ENCODE measurements around the gene PLB1. TPM values are rescaled to one million over a fixed set of nuclear protein-coding genes. Genes with fewer than 3 reads are reported as not detected.
A peak's percentile ranks its signal among the peaks of the same experiment; 100 is the strongest.

Gene PLB1
- total RNA-seq, 1 experiment from 2014 or later = 0.40 TPM

- H3K27me3 ChIP-seq (ENCODE audit: low read length) = no peaks in the 10 kb centered on the region
- CTCF ChIA-PET = no interaction called here
- POLR2A ChIA-PET (ENCODE audit: unreplicated experiment) = no interaction called here
- no peaks in the 10 kb centered on the region for H3K79me2 ChIP-seq (ENCODE audit: low read length)
- no peak overlapping the region for H3K4me3 ChIP-seq (ENCODE audit: low read length)
- H3K9me2 ChIP-seq (replicated peaks; ENCODE audit: low read length) = no peaks in the 10 kb centered on the region
- H3K9me3 ChIP-seq (ENCODE audit: low read length) = no peaks in the 10 kb centered on the region
- H3K9ac ChIP-seq (ENCODE audit: low read length) = peak overlapping the region; percentile 68; the same call in 1 of the 2 replicates
- TF ChIP-seq EZH2phosphoT487 (IDR thresholded peaks at IDR 0.05; ENCODE audit: borderline replicate concordance, low read length) (no peak), EZH2 (IDR thresholded peaks at IDR 0.05; ENCODE audit: low read length, unreplicated experiment) (no peak), CTCF (conservative IDR thresholded peaks at IDR 0.05; ENCODE audit: low read depth, low read length) (no peak)
- DNase-seq (no peak), ATAC-seq (no peak)
- intact Hi-C loops (cut with micrococcal nuclease) = no loop called here
- no peaks in the 10 kb centered on the region for H4K20me1 ChIP-seq (ENCODE audit: low read length)
- no peaks in the 10 kb centered on the region for H3K36me3 ChIP-seq (ENCODE audit: low read depth, low read length)
- no TSS peak for BruUV-seq (replicated peaks)
- peak overlapping the region; percentile 49 for H3K4me2 ChIP-seq (ENCODE audit: low read length)
- H3F3A ChIP-seq (ENCODE audit: low read length, unreplicated experiment) = peaks cover 5% of the 10 kb centered on the region
- H2AFZ ChIP-seq (ENCODE audit: low read length) = no peak overlapping the region
- H3K4me1 ChIP-seq (ENCODE audit: insufficient read depth, low read length) = peaks cover 59% of the 10 kb centered on the region
- H3K27ac ChIP-seq (ENCODE audit: low read length) = peak overlapping the region; percentile 91
Measured at GRCh38 chr2:28650266-28650584, 154.4 kb downstream of the PLB1 start.

- Histone ChIP-seq H3K36me3 (ENCODE audit: low read depth, low read length) (no peaks in the 10 kb centered on the region), H3K4me2 (ENCODE audit: low read length) (peak overlapping the region; percentile 11; the same call in 1 of the 2 replicates), H4K20me1 (ENCODE audit: low read length) (no peaks in the 10 kb centered on the region), H3K4me3 (ENCODE audit: low read length) (no peak overlapping the region), H3K9me2 (replicated peaks; ENCODE audit: low read length) (no peaks in the 10 kb centered on the region), H3K79me2 (ENCODE audit: low read length) (no peaks in the 10 kb centered on the region), H2AFZ (ENCODE audit: low read length) (no peak overlapping the region), H3K4me1 (ENCODE audit: insufficient read depth, low read length) (peaks cover 58% of the 10 kb centered on the region), H3K9ac (ENCODE audit: low read length) (no peak overlapping the region), H3F3A (ENCODE audit: low read length, unreplicated experiment) (peaks cover 5% of the 10 kb centered on the region), H3K9me3 (ENCODE audit: low read length) (no peaks in the 10 kb centered on the region), H3K27ac (ENCODE audit: low read length) (peak overlapping the region; percentile 10; the same call in 1 of the 2 replicates), H3K27me3 (ENCODE audit: low read length) (no peaks in the 10 kb centered on the region)
- TF ChIP-seq CTCF (conservative IDR thresholded peaks at IDR 0.05; ENCODE audit: low read depth, low read length) (no peak), EZH2phosphoT487 (IDR thresholded peaks at IDR 0.05; ENCODE audit: borderline replicate concordance, low read length) (no peak), EZH2 (IDR thresholded peaks at IDR 0.05; ENCODE audit: low read length, unreplicated experiment) (no peak)
- intact Hi-C loops (cut with micrococcal nuclease) = no loop called here
- no TSS peak for BruUV-seq (replicated peaks)
- ATAC-seq = peak; percentile 41
- ChIA-PET CTCF (no interaction called here), POLR2A (ENCODE audit: unreplicated experiment) (interaction anchor here (0.6 kb wide), 1 partner anchor 36 kb away, joined by 3 read pairs; no protein-coding TSS in a partner anchor)
- DNase-seq = peak; percentile 65
Measured at GRCh38 chr2:28652217-28652616, 156.4 kb downstream of the PLB1 start.

GRCh38 chr2:28653892-28654662, 158.2 kb downstream of the PLB1 start:
- Histone ChIP-seq H3K79me2 (ENCODE audit: low read length) (no peaks in the 10 kb centered on the region), H2AFZ (ENCODE audit: low read length) (no peak overlapping the region), H3K9ac (ENCODE audit: low read length) (no peak overlapping the region), H3K27me3 (ENCODE audit: low read length) (no peaks in the 10 kb centered on the region), H3F3A (ENCODE audit: low read length, unreplicated experiment) (peaks cover 5% of the 10 kb centered on the region), H3K36me3 (ENCODE audit: low read depth, low read length) (no peaks in the 10 kb centered on the region), H3K4me1 (ENCODE audit: insufficient read depth, low read length) (peaks cover 52% of the 10 kb centered on the region), H4K20me1 (ENCODE audit: low read length) (no peaks in the 10 kb centered on the region), H3K4me2 (ENCODE audit: low read length) (no peak overlapping the region), H3K4me3 (ENCODE audit: low read length) (no peak overlapping the region), H3K9me2 (replicated peaks; ENCODE audit: low read length) (no peaks in the 10 kb centered on the region), H3K9me3 (ENCODE audit: low read length) (no peaks in the 10 kb centered on the region), H3K27ac (ENCODE audit: low read length) (no peak overlapping the region)
- no peak for TF ChIP-seq EZH2 (IDR thresholded peaks at IDR 0.05; ENCODE audit: low read length, unreplicated experiment)
- TF ChIP-seq CTCF (conservative IDR thresholded peaks at IDR 0.05; ENCODE audit: low read depth, low read length) = no peak
- no peak for TF ChIP-seq EZH2phosphoT487 (IDR thresholded peaks at IDR 0.05; ENCODE audit: borderline replicate concordance, low read length)
- CTCF ChIA-PET = no interaction called here
- POLR2A ChIA-PET (ENCODE audit: unreplicated experiment) = no interaction called here
- BruUV-seq (replicated peaks) = no TSS peak
- intact Hi-C loops (cut with micrococcal nuclease) = no loop called here
- DNase-seq (no peak), ATAC-seq (no peak)
